Ascending aorta (tissue), 2 donors: ENCODE measurements around the gene MIEN1. TPM values are rescaled to one million over a fixed set of nuclear protein-coding genes. Genes with fewer than 3 reads are reported as not detected.

ENCODE experiments used
- DNase-seq, 2 donors: peaks; one replicate each; pipeline ENCODE4 v3.0.0-alpha.2; 2019; ENCODE audit warnings: low spot score in 2 of 2
- H3K27ac ChIP-seq, 2 donors: fragments of 200-600 bp; sonication (generic); one replicate each; pipeline ENCODE4 v1.5.1; 2016 to 2017; ENCODE audit warnings: mild to moderate bottlenecking in 1 of 2
- H3K27me3 ChIP-seq: fragments of 200-600 bp; sonication (generic); one replicate; pipeline ENCODE4 v1.5.1; 2017
- H3K36me3 ChIP-seq, 2 donors: fragments of 200-600 bp; sonication (generic); one replicate each; pipeline ENCODE4 v1.5.1; 2016
- H3K4me1 ChIP-seq, 2 donors: fragments of 200-600 bp; sonication (generic); one replicate each; pipeline ENCODE4 v1.5.1; 2016 to 2017; ENCODE audit warnings: mild to moderate bottlenecking in 1 of 2
- H3K4me3 ChIP-seq, 2 donors: fragments of 200-600 bp; sonication (generic); one replicate each; pipeline ENCODE4 v1.5.1; 2016 to 2017; ENCODE audit warnings: mild to moderate bottlenecking in 1 of 2
- H3K9me3 ChIP-seq, 2 donors: fragments of 200-600 bp; sonication (generic); one replicate each; pipeline ENCODE4 v1.5.1; 2016
- CTCF ChIP-seq, 3 experiments: fragments of 200-600 bp in 2 of 3; fragments of 450-650 bp in 1 of 3; sonication (generic) in 2 of 3; IDR thresholded peaks; one replicate each; pipeline ENCODE4 v1.5.1; 2016 to 2019; ENCODE audit warnings: antibody characterized with exemption in 3 of 3, mild to moderate bottlenecking in 1 of 3, moderate library complexity in 1 of 3
- intact Hi-C: fragments of 100-400 bp; cut with DNase I; formaldehyde crosslinking; loops from one replicate; pipeline ENCODE4 v1.15.1; 2023
- total RNA-seq: library from RNA; depleted of rRNA; stranded (reverse); fragments of >200 nt; gene quantifications from one replicate; pipeline ENCODE4 v1.1.0, GENCODE V29; 2016

MIEN1 gene
- total RNA-seq, 1 donor from 2014 or later, result 64.2 TPM

DNA sequence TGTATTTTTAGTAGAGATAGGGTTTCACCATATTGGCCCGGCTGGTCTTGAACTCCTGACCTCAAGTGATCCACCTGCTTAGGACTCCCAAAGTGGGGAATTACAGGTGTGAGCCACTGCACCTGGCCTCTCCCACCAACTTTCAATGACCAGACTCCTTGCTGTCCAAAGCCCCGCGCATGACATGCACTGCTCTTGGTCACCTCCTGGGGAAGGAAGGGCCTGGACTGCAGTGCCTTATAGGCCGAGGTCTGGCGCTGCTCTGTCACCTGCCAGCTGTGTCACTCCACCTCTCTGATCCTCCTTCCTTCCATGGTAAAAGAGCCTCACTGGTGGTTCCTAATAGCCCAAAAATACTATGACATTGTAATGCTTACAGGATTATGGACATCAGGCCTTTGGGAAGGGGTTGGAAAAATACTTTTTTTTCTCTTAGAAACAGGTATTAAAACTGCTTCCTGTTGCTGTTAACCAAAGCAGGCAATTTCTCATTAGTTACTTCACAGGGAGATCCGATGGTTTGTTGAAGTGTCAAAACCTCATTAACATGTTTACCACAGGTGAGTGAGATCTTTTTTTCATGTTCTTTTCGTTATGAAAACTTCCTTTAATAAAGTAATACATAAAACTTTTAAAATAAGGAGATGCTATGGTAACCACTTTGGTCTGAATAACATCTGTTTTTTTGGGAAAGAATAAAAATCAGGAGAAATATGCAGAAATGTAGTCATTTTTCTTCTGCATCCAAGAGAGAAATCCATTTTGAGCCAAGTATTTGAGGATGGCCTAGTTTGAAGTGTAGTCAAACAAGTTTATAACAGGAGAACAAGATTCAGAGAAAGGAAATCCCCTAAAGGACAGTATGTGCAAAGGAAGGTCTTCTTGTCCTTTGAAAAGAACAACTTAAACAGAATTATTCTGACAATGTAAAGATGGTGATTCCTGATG lies 42.9 kb upstream of the MIEN1 start:
- Histone ChIP-seq H3K4me3 (no peak overlapping the region), H3K9me3 (no peaks in the 10 kb centered on the region), H3K27ac (no peak overlapping the region), H3K36me3 (no peaks in the 10 kb centered on the region), H3K4me1 (no peaks in the 10 kb centered on the region), H3K27me3 (no peaks in the 10 kb centered on the region)
- no peak for TF ChIP-seq CTCF (IDR thresholded peaks at IDR 0.05)
- DNase-seq, result no peak
- intact Hi-C loops, result no loop called here

DNA sequence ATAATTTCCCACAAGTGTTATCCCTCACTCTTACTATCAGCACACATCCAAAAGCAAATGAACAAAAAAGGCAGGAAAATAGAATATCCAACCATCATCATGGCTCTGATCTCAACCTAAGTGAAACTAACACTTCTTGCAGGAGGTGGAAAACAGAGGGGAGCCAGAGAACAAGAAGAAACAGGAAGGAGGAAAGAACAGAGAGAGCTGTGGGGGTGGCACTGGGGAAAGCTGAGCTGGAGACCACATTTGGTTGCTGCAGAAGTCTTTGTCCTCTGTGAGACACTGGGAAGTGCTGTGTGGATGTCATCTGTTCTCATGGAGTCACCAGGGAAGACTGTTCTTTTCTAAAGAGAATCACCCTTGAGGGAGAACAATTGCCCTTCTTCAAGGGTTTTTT lies 42.1 kb upstream of the MIEN1 start:
- no peak for DNase-seq
- no peak overlapping the region for H3K27ac ChIP-seq
- TF ChIP-seq CTCF (IDR thresholded peaks at IDR 0.05), result no peak
- no peaks in the 10 kb centered on the region for H3K4me1 ChIP-seq
- H3K9me3 ChIP-seq, result no peaks in the 10 kb centered on the region
- H3K27me3 ChIP-seq, result no peaks in the 10 kb centered on the region
- no peaks in the 10 kb centered on the region for H3K36me3 ChIP-seq
- no peak overlapping the region for H3K4me3 ChIP-seq
- intact Hi-C loops, result no loop called here

GRCh38 chr17:39769974-39770587 lies 39.7 kb upstream of the MIEN1 start:
- TF ChIP-seq CTCF (IDR thresholded peaks at IDR 0.05), result no peak
- no peak overlapping the region for H3K27ac ChIP-seq
- H3K27me3 ChIP-seq, result no peaks in the 10 kb centered on the region
- no peaks in the 10 kb centered on the region for H3K9me3 ChIP-seq
- H3K4me1 ChIP-seq, result no peaks in the 10 kb centered on the region
- intact Hi-C loops, result no loop called here
- DNase-seq, result no peak
- H3K36me3 ChIP-seq, result no peaks in the 10 kb centered on the region
- H3K4me3 ChIP-seq, result no peak overlapping the region

DNA sequence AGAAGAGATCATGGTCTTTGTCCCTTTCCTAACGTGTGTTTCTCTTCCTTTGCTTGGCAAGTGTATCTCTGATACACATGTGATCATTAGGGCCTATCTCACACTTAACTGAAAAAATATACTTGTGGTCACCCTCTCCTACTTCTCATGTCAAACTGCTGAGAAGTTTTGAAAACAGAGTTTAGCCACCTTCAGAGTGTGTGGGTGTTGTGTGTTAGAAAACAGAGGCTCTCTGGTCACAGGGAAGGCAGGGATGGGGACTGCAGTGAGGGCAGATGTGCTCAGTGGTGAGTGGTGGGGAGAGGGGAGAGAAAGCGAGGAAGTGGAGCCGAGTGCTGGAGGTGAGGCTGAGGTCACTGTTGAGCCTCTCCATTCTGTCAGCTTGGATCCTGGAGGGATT lies 36.8 kb upstream of the MIEN1 start:
- no peak for TF ChIP-seq CTCF (IDR thresholded peaks at IDR 0.05)
- no peaks in the 10 kb centered on the region for H3K9me3 ChIP-seq
- H3K27me3 ChIP-seq, result no peaks in the 10 kb centered on the region
- intact Hi-C loops, result no loop called here
- DNase-seq, result no peak
- H3K27ac ChIP-seq, result no peak overlapping the region
- no peaks in the 10 kb centered on the region for H3K4me1 ChIP-seq
- H3K4me3 ChIP-seq, result no peak overlapping the region
- no peaks in the 10 kb centered on the region for H3K36me3 ChIP-seq

DNA sequence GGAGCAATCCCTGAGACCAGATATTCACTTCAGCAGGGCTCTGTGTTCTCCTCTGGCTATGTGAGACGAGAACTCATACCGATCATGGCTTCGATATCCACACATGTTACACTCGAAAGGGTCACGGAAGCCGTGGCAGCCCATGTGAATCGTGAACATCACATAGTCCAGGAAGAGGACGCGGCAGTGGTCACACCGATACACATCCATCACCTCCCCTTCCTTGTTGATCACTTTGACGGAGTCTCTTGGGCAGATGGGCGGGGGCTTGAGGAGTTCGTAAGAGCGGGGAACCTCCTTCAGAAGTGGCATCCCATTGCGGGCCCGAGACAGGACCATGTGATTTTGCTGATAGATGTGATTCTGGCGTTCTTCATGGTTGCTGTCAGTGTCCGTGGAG lies 35.4 kb upstream of the MIEN1 start:
- Histone ChIP-seq H3K27me3 (no peaks in the 10 kb centered on the region), H3K27ac (no peak overlapping the region), H3K36me3 (no peaks in the 10 kb centered on the region), H3K9me3 (no peaks in the 10 kb centered on the region), H3K4me1 (no peaks in the 10 kb centered on the region), H3K4me3 (no peak overlapping the region)
- no peak for DNase-seq
- intact Hi-C loops, result no loop called here
- no peak for TF ChIP-seq CTCF (IDR thresholded peaks at IDR 0.05)
